ENCODE measurements around the gene SORCS2.

Gene SORCS2

GRCh38 chr4:7655511-7656243, 463.3 kb downstream of the SORCS2 start:
- CTCF ChIA-PET = no interaction called here
- H3K27ac ChIP-seq = no peak overlapping the region; the same call in 1 of the 2 replicates
- no peak for TF ChIP-seq CTCF (conservative IDR thresholded peaks at IDR 0.05; ENCODE audit: low read depth)

GRCh38 chr4:7656244-7656800, 464.0 kb downstream of the SORCS2 start:
- TF ChIP-seq CTCF (conservative IDR thresholded peaks at IDR 0.05; ENCODE audit: low read depth) = no peak
- no peak for DNase-seq (ENCODE audit: low spot score)
- CTCF ChIA-PET = no interaction called here
- POLR2A ChIA-PET (ENCODE audit: low non-redundant PET) = no interaction called here
- no peak overlapping the region for H3K27ac ChIP-seq

More at GRCh38 chr4:7655511-7656243, 463.3 kb downstream of the SORCS2 start:
- no peak for DNase-seq (ENCODE audit: low spot score)
- POLR2A ChIA-PET (ENCODE audit: low non-redundant PET) = no interaction called here

GRCh38 chr4:7657545-7658297, 465.4 kb downstream of the SORCS2 start:
- TF ChIP-seq CTCF (conservative IDR thresholded peaks at IDR 0.05; ENCODE audit: low read depth) = no peak
- no peak for DNase-seq (ENCODE audit: low spot score)
- H3K27ac ChIP-seq = no peak overlapping the region; the same call in 1 of the 2 replicates
- ChIA-PET CTCF (no interaction called here), POLR2A (ENCODE audit: low non-redundant PET) (no interaction called here)

- peak overlapping the region; percentile 31 for H3K27ac ChIP-seq
- CTCF ChIA-PET = no interaction called here
- POLR2A ChIA-PET (ENCODE audit: low non-redundant PET) = no interaction called here
- no peak for DNase-seq (ENCODE audit: low spot score)
- TF ChIP-seq CTCF (conservative IDR thresholded peaks at IDR 0.05; ENCODE audit: low read depth) = no peak
Observed at GRCh38 chr4:7658341-7659204, 466.2 kb downstream of the SORCS2 start.

GRCh38 chr4:7659429-7660175, 467.3 kb downstream of the SORCS2 start:
- CTCF ChIA-PET = no interaction called here
- POLR2A ChIA-PET (ENCODE audit: low non-redundant PET) = no interaction called here
- DNase-seq (ENCODE audit: low spot score) = no peak

More at GRCh38 chr4:7659429-7660175, 467.3 kb downstream of the SORCS2 start:
- H3K27ac ChIP-seq = peak overlapping the region; percentile 11; the same call in 1 of the 2 replicates
- TF ChIP-seq CTCF (conservative IDR thresholded peaks at IDR 0.05; ENCODE audit: low read depth) = no peak

Data from RWPE1 (cell line).